Stimulated activated CD4-positive, alpha-beta T cell treated with anti-CD3 and anti-CD28 coated beads, Interleukin-2, amount 100 ng/mL, for 4 hours (primary cell): ENCODE results near the gene AURKA.
"Not testable (repeated sequence)": the region's sequence is repeated elsewhere in the genome, so short reads cannot be mapped to it uniquely, and the experiment has no call there.

ENCODE experiments used
- DNase-seq: peaks from one replicate; pipeline ENCODE4 v3.0.0-alpha.2; 2020; ENCODE audit warnings: low read depth

AURKA gene

DNA sequence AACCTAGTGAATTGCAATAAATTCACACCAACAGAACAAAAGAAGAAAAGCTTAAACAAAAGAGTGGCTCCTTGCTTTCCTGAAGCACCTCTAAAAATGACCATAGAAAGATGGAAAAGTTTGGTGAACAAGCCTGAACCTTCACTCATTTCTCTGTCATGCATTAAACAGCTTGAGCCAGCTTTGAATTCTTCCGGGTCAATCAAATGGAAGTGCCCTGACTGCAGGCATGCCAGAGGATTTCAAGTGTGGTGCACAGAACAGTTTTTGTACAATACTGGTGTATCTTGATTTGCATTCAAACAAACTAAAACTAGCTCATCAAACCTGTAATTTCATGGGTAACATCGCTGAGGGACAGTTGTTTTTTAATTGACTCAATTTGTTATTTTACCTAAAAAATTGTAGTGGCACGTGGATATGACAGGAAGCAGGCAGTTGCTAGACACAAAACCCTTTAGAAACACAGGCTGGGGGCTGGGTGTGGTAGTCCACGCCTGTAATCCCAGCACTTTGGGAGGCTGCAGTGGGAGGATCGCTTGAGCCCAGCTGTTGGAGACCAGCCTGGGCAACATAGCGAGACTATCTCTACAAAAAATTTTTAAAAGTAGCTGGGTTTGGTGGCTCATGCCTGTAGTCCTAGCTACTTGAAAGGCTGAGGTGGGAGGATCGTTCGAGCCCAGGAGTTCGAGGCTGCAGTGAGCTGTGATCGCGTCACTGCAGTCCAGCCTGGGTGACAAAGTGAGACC is 29.1 kb upstream of the AURKA start:
- no peak for DNase-seq

DNA sequence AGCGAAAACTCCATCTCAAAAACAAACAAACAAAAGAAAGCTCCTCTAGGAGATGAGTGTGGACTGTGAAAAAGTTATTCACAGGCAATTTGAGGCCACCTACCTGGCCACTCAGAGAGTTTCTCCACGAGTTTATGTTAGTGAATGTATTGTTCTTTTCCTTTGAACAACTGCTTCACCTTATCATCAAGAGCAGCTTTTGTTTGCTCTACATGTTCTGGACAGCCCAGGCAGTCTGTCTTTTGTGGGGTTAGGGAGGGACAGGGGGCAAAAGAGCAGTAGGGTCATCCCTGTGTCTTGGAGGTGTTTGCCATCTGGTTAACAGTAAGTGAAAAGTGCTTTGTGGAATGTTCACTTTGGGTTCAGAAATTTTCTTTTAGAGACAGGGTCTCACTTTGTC is 28.0 kb upstream of the AURKA start:
- no peak for DNase-seq

DNA sequence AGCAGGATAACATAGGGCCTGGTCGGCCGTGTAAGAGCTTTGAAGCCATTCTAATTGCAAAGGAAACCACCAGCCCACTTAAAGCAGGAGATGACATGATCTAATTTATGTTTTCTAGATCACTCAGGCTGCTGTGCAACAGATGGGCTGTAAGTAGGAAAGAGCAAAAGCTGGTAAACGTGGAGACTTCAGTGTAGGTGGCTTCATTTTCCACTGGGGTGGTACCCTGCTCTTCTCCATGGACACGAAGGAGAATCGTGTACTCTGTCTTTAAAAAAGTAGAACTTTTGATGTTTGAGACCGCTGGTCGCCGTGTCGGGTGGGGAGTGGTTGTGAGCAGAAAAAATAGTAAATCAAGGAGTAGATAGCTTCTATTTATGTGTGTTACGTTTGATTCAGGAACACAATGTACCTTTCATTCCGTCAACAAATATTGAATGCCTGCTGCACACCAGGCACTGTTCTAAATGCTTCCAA is 26.4 kb upstream of the AURKA start:
- no peak for DNase-seq

DNA sequence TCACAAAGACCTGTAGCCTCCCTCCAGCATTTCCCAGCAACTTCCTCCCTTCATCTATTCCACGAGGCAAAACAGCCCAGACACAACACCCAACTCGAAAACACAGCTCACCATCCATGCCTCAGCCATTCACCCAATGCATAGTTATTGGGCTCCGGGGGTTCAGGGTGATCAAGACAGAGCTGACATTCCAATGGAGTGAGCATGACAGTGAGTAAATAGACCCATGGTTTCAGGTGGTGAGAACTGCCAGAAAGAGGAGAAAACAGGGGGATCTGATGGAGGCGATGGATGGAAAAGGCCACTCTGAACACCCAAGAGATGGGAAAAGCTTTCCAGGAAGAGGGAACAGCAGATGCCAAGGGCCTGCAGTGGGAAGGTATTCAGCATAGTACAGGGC is 25.9 kb upstream of the AURKA start:
- no peak for DNase-seq

DNA sequence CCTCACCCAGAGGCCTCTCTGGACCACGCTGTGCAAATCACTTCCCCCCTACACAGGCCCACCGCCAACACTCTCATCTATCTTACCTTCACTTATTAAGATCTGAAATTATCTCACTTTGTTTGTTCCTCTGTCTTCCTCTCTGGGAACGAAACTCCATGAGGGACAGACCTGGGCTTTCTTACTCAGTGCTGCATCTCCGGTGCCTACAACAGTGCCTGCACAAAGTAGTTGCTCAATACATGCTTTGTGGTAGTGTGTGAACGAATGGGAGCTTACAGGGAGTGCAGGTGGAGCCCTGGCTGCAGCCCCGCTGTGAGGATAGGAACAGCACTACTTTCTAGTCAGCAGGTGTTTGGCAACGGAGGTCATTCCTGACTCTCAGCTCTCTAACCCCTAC is 25.4 kb upstream of the AURKA start:
- no peak for DNase-seq

DNA sequence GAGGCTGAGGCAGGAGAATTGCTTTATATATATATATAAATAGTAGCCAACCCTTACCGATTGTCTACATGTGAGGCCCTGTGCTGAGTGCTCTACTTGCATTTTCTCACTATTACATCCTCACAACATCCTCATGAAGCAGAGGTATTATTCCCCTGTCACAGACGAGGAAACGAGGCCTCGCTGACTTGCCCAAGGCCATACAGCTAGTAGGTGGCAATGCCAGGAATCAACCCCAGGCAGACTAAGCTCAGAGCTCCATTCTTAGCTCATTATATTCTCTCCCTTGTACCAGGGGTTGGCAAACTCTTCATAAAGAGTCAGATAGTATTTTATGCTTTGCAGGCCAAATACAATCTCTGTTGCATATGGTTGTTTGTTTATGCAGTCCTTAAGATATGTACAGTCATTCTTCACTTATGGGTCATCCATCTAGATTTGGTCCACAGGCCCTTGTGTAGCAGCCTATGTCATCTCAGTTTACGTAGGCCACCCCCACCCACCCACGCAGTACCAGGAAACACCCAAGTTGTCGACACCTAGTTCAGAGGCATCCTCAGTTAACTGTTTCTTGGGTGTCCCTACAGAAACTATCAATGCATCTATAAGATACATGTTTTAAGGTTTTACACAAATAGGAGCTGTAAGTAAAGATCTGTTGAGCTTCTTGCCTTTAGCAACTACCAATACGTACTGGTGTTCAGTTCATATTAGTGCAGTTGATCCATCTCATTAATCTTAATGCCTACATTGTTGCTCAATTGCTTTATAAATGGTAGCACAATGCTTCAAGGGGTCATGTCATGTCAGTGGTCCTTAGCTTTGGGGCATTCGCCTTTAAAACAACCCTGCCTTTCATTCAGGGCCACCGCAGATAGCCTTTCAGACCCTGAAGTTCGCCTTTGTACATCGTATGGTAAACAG is 23.1 kb upstream of the AURKA start:
- peak; percentile 65 for DNase-seq

DNA sequence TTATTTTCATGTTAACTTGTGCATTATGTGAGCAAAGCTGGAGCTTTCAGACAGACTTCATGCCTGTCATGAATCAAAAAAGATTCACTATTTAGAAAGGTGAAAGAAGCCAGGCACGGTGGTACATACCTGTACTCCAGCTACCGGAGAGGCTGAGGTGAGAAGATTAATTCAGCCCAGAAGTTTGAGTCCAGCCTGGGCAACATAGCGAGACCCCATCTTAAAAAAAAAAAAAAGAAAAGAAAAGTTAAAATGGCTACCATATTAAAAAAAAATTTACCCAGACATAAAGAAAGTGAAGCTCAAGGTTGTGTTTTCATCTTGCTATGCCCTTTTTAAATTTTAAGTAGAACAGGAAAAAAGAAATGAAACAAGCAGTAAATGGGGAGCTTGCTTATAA is 20.9 kb upstream of the AURKA start:
- no peak for DNase-seq

DNA sequence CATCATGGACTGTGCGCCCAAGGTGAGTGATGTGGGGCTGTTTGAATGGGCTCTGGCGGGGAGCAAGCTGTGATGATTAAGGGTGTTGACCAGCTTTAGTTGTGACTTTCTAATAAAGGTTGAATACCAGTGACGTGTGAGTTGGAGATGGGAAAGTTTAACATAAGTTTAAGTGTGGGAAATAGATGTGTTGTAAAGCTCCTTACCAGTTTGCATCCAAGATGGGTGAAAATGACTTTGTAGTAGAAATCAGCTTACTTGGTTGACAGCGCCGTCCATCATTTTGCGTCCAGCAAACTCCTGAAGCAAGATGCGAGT is 20.4 kb upstream of the AURKA start:
- no peak for DNase-seq

DNA sequence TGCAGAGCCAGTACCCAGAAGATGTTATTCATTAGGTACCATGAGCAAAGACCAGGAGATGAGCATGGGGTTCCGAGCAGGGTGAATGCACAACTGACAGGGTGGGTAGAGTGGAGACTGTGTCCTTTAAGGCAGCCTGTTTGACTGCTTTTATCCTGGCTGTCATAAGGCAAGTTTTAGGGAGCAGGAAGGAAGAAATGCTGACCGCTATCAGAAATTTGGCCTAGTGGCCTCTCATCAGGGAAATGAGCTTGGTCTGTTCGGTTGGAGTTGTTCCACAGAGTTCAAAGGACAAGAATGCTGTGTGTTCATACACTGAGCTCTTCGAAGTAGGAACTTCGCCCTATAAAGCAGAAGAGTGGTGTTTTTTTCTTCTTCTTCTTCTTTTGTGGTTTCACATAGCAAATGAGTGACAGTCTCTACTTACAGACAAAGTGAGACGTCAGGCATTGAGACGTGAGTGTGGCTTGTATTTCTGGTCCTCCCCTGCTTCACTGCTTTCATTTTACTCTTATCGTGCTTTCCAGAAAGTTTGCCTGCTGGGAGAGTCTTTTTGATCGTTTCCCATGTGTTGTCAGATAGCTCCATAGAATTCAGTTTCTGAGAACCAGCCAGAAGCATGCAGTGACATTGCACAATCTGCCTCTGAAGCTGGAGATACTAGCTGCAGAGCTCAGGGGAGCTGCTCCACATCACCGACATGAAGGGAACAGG is 19.9 kb upstream of the AURKA start, which contains the start of gene CASS4:
Gene CASS4, plus strand, starts transcription at position 502 of the 714 bp plus-strand sequence. Its CDS starts 199 bp downstream, at position 701.
- DNase-seq: no peak

DNA sequence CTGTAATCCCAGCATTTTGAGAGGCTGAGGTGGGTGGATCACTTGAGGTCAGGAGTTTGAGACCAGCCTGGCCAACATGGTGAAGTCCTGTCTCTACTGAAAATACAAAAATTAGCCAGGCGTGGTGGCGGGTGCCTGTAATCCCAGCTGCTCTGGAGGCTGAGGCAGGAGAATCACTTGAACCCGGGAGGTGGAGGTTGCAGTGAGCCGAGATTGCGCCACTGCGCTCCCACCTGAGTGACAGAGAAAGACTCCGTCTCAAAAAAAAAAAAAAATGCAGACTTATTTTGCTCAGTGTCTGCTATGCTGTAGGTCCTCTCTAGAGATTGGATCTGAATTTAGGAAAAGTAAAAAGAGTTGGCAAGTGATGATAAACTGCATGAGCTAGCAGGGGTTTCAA is 19.3 kb upstream of the AURKA start:
- DNase-seq: not testable (repeated sequence)

DNA sequence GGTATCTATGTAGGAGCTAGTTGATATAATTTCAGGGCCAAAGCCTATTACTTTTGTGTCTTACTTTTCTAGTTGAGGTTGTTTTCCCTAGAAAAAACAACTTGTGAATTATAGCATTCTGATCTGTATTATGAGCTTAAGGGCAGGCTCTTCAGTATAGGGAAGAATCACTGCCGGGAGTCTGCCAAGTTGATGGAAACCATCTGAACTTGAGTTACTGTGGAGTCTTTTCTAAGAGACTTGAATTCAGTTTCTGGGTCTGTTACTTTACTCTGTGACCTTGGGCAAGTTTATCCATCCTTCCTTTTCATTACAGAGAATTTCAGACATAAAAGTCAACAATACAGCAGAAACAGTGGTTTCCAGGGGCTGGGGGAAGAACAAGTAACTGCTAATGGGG is 17.9 kb upstream of the AURKA start:
- no peak for DNase-seq

DNA sequence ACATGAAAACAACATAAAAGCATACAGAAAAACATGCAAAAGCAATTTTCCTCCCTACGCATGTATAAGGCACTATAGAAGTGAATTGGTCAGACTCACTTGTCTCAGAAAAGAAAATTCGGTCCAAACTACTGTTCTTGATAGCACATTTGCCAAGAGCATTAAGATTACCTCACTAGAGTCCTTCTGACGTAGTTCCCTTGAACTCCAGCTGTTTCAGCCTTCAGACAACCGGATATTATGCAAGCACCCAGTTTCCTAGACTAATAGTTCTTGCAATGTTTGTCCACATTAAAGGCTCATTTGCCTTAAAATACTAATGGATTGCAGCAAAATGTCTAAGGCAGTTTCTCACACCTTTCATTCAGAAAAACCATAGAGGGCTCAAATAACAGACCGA is 17.5 kb upstream of the AURKA start:
- no peak for DNase-seq

DNA sequence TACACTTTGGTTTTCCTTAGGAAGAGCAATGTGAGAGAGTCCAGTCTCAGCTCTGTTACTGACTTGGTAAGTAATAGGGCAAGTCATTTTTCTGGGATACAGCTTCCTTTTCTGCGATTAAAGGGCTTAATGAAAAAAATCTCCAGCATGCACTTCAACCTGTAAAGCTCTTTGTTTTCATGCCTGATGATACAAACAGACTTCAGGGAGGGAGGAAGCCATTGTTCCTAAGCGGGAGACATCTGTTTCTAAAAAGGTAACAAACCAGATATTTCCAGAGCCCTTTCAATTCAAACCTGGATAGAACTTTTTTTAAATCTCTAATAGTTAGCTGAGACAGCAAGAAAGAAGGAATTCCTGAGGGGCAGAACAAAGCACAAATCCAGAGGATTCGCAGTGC is 14.9 kb upstream of the AURKA start:
- no peak for DNase-seq

DNA sequence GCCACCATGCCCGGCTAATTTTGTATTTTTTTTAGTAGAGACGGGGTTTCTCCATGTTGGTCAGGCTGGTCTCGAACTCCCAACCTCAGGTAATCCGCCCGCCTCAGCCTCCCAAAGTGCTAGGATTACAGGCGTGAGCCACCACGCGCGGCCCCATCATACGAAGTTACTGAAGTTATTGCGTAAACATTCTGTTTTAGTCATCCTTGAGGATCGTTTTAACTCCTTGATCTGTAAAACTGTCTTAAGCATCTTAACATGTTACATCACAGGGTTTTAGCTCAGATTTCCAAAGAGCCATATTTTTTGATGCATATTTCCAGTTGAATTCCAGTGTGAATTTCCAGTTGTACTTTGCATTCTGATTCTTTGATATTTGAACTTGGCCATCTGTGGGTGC is 13.3 kb upstream of the AURKA start:
- not testable (repeated sequence) for DNase-seq

DNA sequence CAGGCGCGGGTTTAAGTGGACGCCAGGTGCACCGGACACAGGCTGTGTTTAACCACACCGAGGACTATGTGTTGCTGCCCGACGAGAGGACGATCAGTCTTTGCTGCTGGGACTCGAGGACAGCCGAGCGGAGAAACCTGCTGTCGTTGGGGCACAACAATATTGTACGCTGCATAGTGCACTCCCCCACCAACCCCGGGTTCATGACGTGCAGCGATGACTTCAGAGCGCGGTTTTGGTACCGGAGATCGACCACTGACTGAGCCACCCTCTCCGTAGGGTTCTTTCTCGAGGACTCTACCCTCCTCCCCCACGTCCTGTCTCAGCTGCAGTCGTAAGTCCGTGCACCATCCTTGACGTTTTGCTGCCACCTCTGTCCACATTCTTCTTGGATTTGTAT is 11.4 kb upstream of the AURKA start:
- DNase-seq: no peak

DNA sequence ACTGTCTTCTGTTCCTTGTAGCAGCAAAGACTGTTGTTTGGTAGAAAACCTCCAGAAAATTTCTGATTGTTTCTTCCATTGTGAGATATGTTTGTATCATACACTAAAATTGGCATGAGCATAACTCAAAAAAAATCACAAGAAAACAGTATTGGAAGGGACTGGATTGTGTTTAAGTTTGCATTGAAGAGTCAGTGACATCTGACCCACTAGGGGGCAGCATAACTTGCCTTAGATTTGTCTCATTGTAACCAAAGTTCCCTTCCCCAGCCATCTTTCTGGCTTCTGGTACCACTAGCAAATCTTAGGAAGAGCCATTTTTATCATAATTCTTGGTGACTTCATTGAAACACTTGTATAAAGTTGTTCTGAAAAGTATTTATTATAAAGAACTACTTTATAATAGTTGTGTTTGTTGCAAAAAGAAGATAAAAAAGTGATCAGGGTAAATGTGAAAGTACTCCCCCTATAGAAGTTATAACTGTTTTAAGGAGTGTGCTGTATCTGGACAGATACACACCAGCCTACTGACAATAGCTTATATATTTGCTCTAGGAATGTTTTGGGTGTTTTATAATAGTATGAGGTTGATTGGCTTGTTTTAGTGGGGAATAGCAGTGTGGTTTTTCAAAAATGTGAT is 8.1 kb upstream of the AURKA start:
- peak; percentile 58 for DNase-seq

DNA sequence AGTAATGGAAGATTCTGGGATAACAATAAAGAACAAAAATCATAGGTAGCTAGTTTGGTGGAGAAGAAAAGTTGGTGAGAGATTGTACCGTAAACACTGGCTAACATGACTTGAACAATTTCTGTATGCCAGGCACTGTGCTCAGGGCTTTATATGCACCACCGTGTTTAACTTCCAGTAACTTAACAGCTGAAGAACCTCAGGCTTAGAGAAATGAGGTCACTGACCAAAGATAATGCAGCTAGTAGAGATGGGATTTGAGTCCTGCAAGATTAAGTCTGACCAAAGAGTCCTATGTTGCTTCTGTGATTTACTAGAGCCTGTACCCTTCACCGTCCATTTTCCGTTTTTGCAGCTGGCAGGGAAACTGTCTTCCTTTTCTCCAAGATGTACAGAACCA is 3.2 kb upstream of the AURKA start:
- no peak for DNase-seq

DNA sequence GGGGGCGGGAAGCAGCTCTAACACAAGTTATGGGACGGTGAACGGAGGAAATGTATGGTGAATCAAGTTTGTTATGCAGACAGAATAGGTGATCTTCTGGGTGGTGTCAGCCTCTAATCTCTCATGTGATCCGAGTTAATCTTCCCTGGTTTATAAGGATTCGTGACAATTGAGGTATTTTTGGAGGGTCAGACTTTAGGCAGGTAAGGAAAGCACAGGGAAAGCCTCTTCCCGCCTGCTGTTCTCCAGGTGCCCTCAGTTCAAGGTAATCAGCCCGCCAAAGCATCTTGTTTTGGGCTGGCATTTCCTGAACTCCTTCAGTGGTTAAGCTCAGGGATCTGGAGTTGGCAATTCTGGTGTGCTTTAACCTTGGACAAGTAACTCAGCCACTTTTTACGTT is 1.6 kb upstream of the AURKA start:
- DNase-seq: no peak

DNA sequence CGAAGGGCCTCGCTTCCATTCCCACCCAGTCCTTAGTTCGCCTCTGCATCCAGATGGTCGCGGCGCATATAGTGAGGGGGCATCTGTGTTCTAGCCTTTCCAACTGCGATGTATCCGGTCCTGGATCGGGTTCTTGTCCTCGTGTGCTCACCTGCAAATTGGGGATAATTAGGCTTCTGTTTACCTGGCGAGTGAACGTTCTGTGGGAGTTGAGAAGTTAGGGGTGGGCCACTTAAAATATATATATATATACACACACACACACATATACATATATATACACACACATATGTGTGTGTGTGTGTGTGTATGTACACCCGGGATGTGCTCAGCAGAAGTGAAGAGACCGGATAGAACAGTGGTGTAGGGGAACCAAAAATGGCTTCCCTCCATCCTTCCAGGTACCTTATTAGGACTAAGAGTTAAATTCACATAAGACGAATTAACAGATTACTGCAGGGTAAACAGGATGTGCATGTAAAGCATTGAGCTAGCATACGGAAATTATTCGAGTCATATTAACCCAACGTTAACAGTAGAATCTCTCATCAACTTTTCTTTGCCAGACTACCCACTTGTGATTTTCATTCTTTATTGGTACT is 967 bp upstream of the AURKA start:
- DNase-seq: no peak

DNA sequence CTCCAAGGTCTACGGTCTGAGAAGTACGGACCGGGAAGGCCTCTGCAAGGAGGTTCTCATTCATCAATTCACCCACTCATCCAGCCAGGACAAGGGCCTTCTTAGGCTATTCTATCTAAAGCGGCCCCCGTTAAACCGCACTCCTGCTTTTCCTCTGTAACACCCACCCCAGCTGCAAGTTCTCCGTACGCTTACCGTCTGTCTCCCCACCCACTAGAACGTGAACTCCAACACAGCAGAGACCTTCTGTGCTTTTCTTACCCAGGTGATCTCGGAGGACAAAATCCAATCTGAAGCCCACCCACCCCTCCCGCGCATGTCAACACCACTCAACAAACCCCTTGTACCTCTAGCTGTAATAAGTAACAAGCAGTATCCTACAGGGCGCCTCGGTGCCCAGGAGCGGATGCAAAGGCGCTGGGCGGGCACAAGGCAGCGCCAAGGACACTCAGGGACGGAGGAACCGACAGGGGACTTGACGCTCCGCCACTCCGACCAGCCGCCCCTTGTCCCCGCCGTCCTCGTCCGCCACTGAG is 351 bp downstream of the AURKA start:
- no peak for DNase-seq

DNA sequence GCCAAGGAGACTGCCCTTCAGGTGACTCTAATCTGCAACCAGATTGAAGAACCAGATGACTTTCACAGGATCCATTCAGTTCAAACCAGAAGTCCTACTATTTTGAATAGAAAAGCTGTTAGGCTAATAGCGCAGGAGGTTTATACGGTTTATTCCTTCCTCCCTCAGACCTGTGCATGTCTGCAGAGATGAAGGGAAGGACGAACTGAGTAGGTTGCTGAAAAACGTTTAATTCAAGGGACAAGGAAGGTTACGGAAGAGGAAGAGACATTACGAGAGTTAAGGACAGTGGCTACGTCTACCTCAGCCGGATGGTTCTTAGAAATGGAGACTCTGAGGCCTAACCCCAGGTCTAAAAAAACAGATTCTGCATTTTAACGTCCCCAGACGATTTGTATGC is 978 bp downstream of the AURKA start:
- no peak for DNase-seq
